ENCODE data around the gene NKX1-1.

- TF ChIP-seq POLR2AphosphoS5 (IDR thresholded peaks at IDR 0.05; ENCODE audit: insufficient read depth in 1 of 2, low read depth in 1 of 2) (no peak), POLR2A (IDR thresholded peaks at IDR 0.05) (no peak)
Observed at GRCh38 chr4:1453731-1454130, 47.5 kb upstream of the NKX1-1 start.
